Measurements from ENCODE around the gene PEX11B. TPM values are rescaled to one million over a fixed set of nuclear protein-coding genes. Genes with fewer than 3 reads are reported as not detected.

Gene PEX11B
- total and polyA plus RNA-seq, 8 donors, result 10.7 to 21.9 (median 12.5) TPM

DNA sequence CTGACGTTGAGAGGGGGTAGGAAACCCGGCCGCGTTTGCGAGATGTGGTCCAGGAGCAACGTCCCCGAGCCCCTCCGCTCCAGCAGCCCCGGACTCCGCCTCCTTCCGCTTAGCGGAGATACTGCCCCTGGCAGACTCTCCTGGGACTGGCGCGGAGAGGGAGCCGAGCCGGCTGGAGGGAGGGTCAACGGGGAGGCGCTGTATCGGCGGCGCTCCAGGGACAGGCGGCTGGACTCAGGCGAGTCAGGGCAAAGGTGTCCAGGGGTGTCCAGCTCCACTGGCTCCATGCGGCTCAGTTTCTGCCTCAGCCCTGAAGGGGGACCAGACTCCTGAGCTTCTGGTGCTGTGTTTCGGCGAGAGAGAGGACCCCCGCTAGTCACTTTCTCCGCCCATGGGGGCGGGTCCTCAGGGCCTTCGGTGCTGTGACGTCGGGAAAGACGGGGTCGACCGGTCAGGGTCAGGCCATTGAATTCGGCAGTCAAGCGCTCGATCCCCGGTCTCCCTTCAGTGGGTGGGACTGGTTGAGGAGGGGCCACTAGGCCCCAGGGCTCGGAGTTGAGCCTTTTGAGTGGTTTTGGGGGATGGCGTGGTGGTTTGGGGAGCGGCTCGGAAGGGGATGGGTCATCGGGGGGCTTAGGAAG lies 42.1 kb upstream of the PEX11B start:
- FAIRE-seq (no peak), ATAC-seq (peak; percentile 32 to 50 (median 46)), DNase-seq (peak; percentile 69 to 91 (median 78))
- Histone ChIP-seq H3K4me3 (peak overlapping the region; percentile 11 to 66 (median 37)), H3K27ac (peak overlapping the region in 1 of 4 donors; percentile 17), H3K36me3 (no peaks in the 10 kb centered on the region), H3K9me3 (no peaks in the 10 kb centered on the region), H3K27me3 (no peaks in the 10 kb centered on the region), H3K4me1 (peaks cover 7 to 32% (median 27%) of the 10 kb centered on the region in 3 donors)
- 1% methylated on average over 37 to 44 of the region's 44 CpGs for WGBS, 2 donors
- intact Hi-C loops (cut with DNase I), result no loop called here
- TF ChIP-seq, protein P1, sequence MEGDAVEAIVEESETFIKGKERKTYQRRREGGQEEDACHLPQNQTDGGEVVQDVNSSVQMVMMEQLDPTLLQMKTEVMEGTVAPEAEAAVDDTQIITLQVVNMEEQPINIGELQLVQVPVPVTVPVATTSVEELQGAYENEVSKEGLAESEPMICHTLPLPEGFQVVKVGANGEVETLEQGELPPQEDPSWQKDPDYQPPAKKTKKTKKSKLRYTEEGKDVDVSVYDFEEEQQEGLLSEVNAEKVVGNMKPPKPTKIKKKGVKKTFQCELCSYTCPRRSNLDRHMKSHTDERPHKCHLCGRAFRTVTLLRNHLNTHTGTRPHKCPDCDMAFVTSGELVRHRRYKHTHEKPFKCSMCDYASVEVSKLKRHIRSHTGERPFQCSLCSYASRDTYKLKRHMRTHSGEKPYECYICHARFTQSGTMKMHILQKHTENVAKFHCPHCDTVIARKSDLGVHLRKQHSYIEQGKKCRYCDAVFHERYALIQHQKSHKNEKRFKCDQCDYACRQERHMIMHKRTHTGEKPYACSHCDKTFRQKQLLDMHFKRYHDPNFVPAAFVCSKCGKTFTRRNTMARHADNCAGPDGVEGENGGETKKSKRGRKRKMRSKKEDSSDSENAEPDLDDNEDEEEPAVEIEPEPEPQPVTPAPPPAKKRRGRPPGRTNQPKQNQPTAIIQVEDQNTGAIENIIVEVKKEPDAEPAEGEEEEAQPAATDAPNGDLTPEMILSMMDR (IDR thresholded peaks at IDR 0.05), result no peak

DNA sequence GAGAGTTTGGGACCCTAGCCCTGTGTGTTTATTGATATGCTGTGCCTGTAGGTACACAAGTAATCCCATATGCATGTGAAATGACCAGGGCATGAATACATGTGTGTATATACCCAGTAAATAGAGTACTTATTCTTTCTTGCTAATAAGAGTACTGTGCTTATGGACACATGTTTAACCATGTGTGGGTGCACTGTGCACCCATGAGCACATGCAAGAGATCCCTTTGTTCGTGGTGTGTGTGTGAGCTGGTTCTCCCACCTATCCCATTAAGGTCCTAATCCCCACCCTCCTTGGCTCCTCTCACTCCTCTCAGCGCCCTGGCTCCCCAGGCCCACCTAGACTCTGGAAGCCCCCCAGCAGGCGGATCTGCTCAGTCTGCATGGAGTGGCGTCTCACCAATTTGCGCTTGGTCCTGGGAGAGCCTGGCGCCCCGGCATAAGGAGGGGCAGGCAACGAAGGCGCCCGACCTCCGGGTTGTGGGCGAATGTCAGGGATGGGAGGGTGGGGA lies 41.5 kb upstream of the PEX11B start:
- 9 to 14% methylated on average over 12 of the region's 12 CpGs for WGBS, 2 donors
- peak overlapping the region; percentile 11 to 66 (median 37) for H3K4me3 ChIP-seq
- ATAC-seq, result no peak
- H3K27ac ChIP-seq, result peak overlapping the region in 1 of 4 donors; percentile 17
- H3K4me1 ChIP-seq, result peaks cover 7 to 33% (median 28%) of the 10 kb centered on the region in 3 donors
- TF ChIP-seq, protein P1 (IDR thresholded peaks at IDR 0.05), result no peak
- no peak for DNase-seq
- no peaks in the 10 kb centered on the region for H3K36me3 ChIP-seq
- intact Hi-C loops (cut with DNase I), result no loop called here
- no peak for FAIRE-seq
- no peaks in the 10 kb centered on the region for H3K9me3 ChIP-seq
- H3K27me3 ChIP-seq, result no peaks in the 10 kb centered on the region

DNA sequence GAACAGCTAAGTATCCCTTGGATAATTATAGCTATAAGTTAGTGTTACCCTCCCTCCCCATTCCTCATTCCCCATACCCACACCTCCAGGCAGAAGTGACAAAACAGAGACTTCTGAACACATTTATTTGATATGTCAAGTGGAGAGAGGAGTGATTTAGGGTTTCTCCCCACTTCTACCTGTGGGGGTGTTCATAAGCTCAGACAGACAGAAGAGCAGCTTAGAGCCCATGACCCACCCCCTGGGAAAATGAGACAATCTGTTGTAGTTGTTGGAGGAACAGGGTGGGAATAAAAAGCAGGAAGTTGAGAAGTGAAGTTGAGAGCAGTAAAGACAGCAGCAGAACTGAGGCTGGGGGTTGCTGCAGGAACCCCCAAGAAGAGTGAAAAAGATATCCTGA lies 40.8 kb upstream of the PEX11B start:
- peaks cover 7 to 38% (median 33%) of the 10 kb centered on the region in 3 donors for H3K4me1 ChIP-seq
- intact Hi-C loops (cut with DNase I), result no loop called here

DNA sequence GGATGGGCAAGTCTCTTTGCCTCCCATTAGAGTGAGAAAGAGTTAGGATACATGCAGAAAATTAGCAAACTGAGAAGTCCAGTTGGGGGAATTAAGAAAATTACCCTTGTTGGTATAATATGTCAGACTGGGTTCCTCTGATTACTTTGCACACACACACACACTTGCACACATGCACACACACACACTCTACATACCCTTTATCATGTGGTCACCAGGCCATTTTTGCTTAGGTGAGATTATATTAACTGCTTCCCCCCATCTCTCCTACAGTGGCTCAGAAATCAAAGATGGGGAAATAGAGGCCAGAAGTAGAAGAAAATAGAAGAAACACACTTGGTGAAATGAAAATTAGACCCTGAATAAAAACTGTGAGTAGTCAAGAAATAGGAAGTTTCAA lies 40.2 kb upstream of the PEX11B start:
- no peak for FAIRE-seq
- Histone ChIP-seq H3K27ac (no peak overlapping the region), H3K9me3 (no peaks in the 10 kb centered on the region), H3K4me3 (no peak overlapping the region), H3K36me3 (no peaks in the 10 kb centered on the region), H3K27me3 (no peaks in the 10 kb centered on the region), H3K4me1 (peaks cover 7 to 38% (median 34%) of the 10 kb centered on the region in 3 donors)
- intact Hi-C loops (cut with DNase I), result no loop called here
- no peak for ATAC-seq
- TF ChIP-seq, protein P1 (IDR thresholded peaks at IDR 0.05), result no peak
- no peak for DNase-seq

More for the DNA sequence above, 40.8 kb upstream of the PEX11B start:
- Histone ChIP-seq H3K27me3 (no peaks in the 10 kb centered on the region), H3K27ac (no peak overlapping the region), H3K4me3 (no peak overlapping the region), H3K36me3 (no peaks in the 10 kb centered on the region), H3K9me3 (no peaks in the 10 kb centered on the region)
- no peak for DNase-seq
- no peak for FAIRE-seq
- no peak for ATAC-seq
- TF ChIP-seq, protein P1 (IDR thresholded peaks at IDR 0.05), result no peak
